ENCODE data around the gene IP6K3. TPM values are rescaled to one million over a fixed set of nuclear protein-coding genes. Genes with fewer than 3 reads are reported as not detected.

The IP6K3 gene
- total and polyA plus RNA-seq, 3 donors from 2014 or later: 0.15 to 0.16 TPM; not detected in 1

- Histone ChIP-seq H3K36me3 (ENCODE audit: low read depth, missing control alignments) (no peaks in the 10 kb centered on the region), H3K4me1 (no peaks in the 10 kb centered on the region), H3K9me3 (no peaks in the 10 kb centered on the region), H3K4me3 (no peak overlapping the region), H3K27ac (no peak overlapping the region), H3K27me3 (no peaks in the 10 kb centered on the region)
- DNase-seq: no peak
- TF ChIP-seq CTCF (IDR thresholded peaks at IDR 0.05) (no peak), POLR2A (IDR thresholded peaks at IDR 0.05) (no peak)
- WGBS, 2 donors: 88 to 100% methylated on average over 2 to 7 of the region's 7 CpGs
- intact Hi-C loops (cut with DNase I; ENCODE audit: low total_unique reads): no loop called here
Observed at GRCh38 chr6:33731035-33731434, 15.7 kb downstream of the IP6K3 start.

GRCh38 chr6:33730611-33731010, 16.1 kb downstream of the IP6K3 start:
- WGBS, 2 donors: 49 to 62% methylated on average over 8 to 10 of the region's 10 CpGs
- TF ChIP-seq POLR2A (IDR thresholded peaks at IDR 0.05) (no peak), CTCF (IDR thresholded peaks at IDR 0.05) (no peak)

GRCh38 chr6:33729059-33729458, 17.6 kb downstream of the IP6K3 start:
- H3K9me3 ChIP-seq: no peaks in the 10 kb centered on the region
- no peak for DNase-seq
- intact Hi-C loops (cut with DNase I; ENCODE audit: low total_unique reads): no loop called here
- WGBS, 2 donors: 94 to 97% methylated on average over 6 of the region's 6 CpGs
- no peaks in the 10 kb centered on the region for H3K36me3 ChIP-seq (ENCODE audit: low read depth, missing control alignments)
- TF ChIP-seq CTCF (IDR thresholded peaks at IDR 0.05) (no peak), POLR2A (IDR thresholded peaks at IDR 0.05) (no peak)
- no peak overlapping the region for H3K4me3 ChIP-seq
- H3K27me3 ChIP-seq: no peaks in the 10 kb centered on the region
- no peak overlapping the region for H3K27ac ChIP-seq
- H3K4me1 ChIP-seq: no peaks in the 10 kb centered on the region

More at GRCh38 chr6:33730611-33731010, 16.1 kb downstream of the IP6K3 start:
- Histone ChIP-seq H3K27me3 (no peaks in the 10 kb centered on the region), H3K4me1 (no peaks in the 10 kb centered on the region), H3K4me3 (no peak overlapping the region), H3K27ac (no peak overlapping the region), H3K36me3 (ENCODE audit: low read depth, missing control alignments) (no peaks in the 10 kb centered on the region), H3K9me3 (no peaks in the 10 kb centered on the region)
- DNase-seq: no peak
- intact Hi-C loops (cut with DNase I; ENCODE audit: low total_unique reads): no loop called here

- WGBS, 2 donors: 72% methylated on average over 11 of the region's 11 CpGs
- intact Hi-C loops (cut with DNase I; ENCODE audit: low total_unique reads): no loop called here
- no peaks in the 10 kb centered on the region for H3K4me1 ChIP-seq
- no peak for DNase-seq
- H3K9me3 ChIP-seq: no peaks in the 10 kb centered on the region
- no peaks in the 10 kb centered on the region for H3K36me3 ChIP-seq (ENCODE audit: low read depth, missing control alignments)
- H3K27me3 ChIP-seq: no peaks in the 10 kb centered on the region
- TF ChIP-seq CTCF (IDR thresholded peaks at IDR 0.05) (no peak), POLR2A (IDR thresholded peaks at IDR 0.05) (no peak)
- H3K4me3 ChIP-seq: no peak overlapping the region
- no peak overlapping the region for H3K27ac ChIP-seq
Observed at GRCh38 chr6:33728438-33728837, 18.3 kb downstream of the IP6K3 start.

GRCh38 chr6:33727932-33728331, 18.8 kb downstream of the IP6K3 start:
- intact Hi-C loops (cut with DNase I; ENCODE audit: low total_unique reads): no loop called here
- Histone ChIP-seq H3K9me3 (no peaks in the 10 kb centered on the region), H3K27ac (no peak overlapping the region), H3K27me3 (no peaks in the 10 kb centered on the region), H3K4me3 (no peak overlapping the region), H3K4me1 (no peaks in the 10 kb centered on the region), H3K36me3 (ENCODE audit: low read depth, missing control alignments) (no peaks in the 10 kb centered on the region)
- no peak for DNase-seq
- no peak for TF ChIP-seq POLR2A (IDR thresholded peaks at IDR 0.05)
- TF ChIP-seq CTCF (IDR thresholded peaks at IDR 0.05): no peak
- 41 to 71% methylated on average over 10 to 11 of the region's 11 CpGs for WGBS, 2 donors

Data from testis (tissue), 3 donors.